ENCODE measurements around the gene STK31. TPM values are rescaled to one million over a fixed set of nuclear protein-coding genes. Genes with fewer than 3 reads are reported as not detected.
"Not testable (repeated sequence)": the region's sequence is repeated elsewhere in the genome, so short reads cannot be mapped to it uniquely, and the experiment has no call there.

STK31 gene
- 13.5 TPM for total RNA-seq

DNA sequence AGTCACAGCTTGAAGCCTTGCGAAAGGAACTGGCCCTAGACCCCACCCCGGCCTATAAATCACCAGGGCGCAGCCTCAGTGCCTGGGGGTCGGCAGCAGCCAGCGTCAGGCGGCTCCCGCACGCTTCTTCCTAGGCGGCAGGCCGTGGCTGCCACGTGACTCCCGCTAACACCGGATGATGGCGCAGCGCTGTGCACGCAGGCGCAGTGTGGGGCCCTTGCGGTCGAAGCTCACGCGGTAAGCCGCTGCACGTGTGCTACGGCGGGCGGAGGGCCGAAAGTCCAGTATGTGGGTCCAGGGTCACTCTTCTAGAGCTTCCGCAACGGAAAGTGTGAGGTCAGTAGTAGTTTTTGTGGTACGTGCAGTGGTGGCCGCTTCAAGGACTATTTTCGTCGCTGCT, at the start of gene STK31:
Gene STK31, plus strand, starts transcription at position 220 of the 400 bp plus-strand sequence. Its CDS starts 67 bp downstream, at position 287.
- DNase-seq (ENCODE audit: low spot score in 2 of 2) (no peak), FAIRE-seq (no peak)

- no peak for DNase-seq (ENCODE audit: low spot score in 2 of 2)
- FAIRE-seq: no peak
Measured at GRCh38 chr7:23661385-23661784, 48.6 kb upstream of the STK31 start.

- no peak for DNase-seq (ENCODE audit: low spot score in 2 of 2)
- no peak for FAIRE-seq
Measured at GRCh38 chr7:23662124-23662983, 47.7 kb upstream of the STK31 start.

DNA sequence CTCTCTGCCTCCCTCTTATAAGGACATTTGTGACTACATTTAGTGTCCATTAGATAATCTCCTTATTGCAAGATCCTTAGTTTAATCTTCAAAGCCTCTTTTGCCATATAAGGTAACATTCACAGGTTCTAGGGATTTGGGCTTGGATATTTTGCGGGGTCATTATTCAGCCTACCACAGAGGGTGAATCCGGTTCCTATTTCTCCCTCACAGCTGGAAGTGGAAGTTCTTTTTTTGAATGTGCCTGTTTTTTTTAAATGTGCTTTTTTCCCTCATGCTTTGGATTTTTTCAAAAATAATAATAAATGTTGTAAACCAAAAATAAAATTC, 47.1 kb upstream of the STK31 start:
- DNase-seq (ENCODE audit: low spot score in 2 of 2) (no peak), FAIRE-seq (no peak)

DNA sequence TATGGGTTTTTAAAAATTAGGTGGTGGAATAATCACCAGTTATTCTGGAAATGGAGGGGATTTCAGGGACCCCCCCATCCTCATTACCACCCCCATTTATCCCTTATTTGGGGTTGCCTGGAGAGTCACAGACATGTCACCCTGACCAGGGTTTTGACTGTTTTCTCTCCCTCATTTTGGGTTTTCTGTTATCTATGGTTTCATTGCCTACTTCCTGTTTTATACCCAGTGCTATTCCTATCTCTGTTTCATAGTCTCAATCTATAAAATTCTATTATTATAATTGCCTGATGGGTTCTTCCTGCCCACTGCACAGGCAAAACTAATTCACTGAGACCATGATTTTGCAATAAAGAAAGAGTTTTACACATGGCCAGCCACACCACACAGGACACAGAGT, 45.9 kb upstream of the STK31 start:
- no peak for FAIRE-seq

DNA sequence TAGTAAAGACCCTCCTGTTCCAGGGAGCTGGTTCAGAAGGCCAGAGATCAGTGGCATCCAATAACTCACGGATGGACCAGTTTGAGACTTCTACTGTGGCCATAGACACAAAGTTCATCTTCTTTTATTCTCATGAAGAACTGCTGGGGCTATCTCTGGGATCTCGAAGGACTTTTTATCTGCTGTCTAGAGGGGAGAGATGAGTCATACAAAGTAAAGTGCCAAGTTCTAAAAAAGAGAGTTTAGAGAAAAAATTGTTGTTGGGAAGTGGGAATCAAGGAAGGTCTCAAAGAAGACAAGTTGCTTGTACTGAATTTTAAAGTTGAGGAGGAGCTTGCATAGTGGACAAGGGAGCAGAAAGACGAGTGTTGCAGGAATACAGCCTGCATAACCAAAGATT, 38.0 kb upstream of the STK31 start:
- DNase-seq (ENCODE audit: low spot score in 2 of 2) (no peak), FAIRE-seq (no peak)

More for the DNA sequence above, 45.9 kb upstream of the STK31 start:
- no peak for DNase-seq (ENCODE audit: low spot score in 2 of 2)

DNA sequence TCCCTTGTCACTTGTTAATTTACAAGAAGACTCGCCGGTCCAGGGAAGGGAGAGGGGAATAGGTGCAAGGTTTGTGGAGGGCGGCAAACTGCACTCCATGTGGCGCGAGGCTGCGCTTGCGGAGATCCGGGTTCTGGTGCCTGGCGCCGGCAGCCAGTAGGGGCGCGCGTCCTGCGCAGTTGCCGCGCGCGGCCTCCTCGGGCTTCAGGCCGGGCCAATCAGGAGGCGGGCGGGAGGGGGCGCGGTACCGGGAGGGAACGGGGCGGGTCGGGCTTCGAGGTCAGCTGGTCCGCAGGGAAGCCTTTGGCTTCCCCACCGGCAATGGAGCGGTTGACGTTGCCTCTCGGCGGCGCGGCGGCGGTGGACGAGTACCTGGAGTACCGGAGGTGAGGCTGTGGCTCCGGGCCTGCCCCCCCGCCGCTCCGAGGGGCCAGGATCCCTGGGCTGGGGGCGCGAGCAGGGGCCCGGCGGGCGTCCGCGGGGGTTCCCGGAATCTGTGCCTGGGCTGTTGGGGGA, 30.1 kb upstream of the STK31 start, which contains the start of gene FAM221A:
Gene FAM221A, plus strand, starts transcription at position 302 of the 516 bp plus-strand sequence. Its CDS starts 20 bp downstream, at position 322.
- DNase-seq (ENCODE audit: low spot score in 2 of 2) (peak; percentile 82), FAIRE-seq (no peak)

DNA sequence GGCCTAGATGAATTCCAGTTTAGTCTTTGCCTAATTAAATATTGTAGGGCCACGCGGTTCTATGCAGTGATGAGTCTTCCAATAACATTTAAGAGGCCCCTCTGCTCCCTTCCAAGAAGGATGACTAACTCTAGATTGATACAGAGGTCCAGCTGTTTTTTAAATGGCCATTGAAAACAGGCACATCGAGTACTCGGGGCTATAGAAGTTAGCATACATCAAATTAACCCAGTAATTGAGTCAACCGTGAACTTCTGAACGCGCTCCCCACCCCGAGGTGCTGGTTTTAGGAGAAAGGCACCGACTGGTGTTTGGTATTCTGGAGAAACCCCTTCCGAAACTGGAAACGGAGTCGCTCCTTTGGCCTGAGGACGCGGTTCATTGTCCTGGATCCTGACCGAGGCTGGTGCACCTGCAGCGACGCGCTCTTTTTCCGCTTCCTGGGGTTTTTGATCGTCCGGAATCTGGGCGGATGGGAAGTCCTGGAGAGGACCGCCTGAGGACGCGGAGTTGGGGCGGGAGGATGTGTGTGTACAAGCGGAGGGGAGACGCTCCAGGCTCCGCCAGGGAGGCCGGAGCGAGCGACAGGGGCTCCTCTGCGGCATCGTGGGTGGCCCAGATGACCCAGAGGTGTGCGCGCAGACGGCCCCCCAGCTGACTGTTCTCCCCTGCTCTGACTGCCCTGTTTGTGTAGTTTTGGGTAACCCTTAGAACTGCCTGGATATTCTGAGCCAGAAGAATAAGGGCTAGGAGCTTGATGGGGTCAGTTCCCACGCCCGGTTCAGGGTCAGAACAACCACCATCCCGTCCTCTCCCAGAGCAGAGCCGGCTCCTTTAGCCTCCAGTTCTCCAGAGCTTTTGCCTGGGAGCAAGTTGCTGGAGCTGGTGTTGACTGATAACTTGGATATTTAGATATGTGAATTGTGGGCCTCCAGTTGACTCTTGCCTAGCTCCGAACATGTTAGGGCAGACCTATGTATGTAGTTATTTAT, 29.3 kb upstream of the STK31 start:
- FAIRE-seq (no peak), DNase-seq (ENCODE audit: low spot score in 2 of 2) (peak; percentile 31 to 46)

- DNase-seq (ENCODE audit: low spot score in 2 of 2); FAIRE-seq: not testable (repeated sequence)
Measured at GRCh38 chr7:23684041-23684440, 26.0 kb upstream of the STK31 start.

DNA sequence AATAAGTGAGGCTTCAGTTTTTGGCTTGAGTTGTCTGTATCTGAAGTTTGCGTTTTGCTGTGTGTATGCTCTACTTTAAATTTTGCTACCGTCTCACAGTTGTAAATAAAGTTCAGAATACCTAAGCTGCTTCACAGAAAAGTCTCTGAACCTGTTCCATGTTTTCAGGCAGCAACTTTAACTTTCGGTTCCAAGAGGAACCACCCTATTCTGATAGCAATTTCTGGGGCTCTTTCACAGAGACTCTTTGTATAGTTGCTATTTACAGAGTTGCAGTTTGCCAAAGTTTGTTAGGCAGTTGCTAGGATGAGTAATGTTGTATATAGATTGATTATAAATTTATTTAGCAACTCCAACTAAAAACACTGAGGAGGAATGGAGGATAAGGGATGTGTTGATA, 24.3 kb upstream of the STK31 start:
- FAIRE-seq: no peak
- DNase-seq (ENCODE audit: low spot score in 2 of 2): no peak

DNA sequence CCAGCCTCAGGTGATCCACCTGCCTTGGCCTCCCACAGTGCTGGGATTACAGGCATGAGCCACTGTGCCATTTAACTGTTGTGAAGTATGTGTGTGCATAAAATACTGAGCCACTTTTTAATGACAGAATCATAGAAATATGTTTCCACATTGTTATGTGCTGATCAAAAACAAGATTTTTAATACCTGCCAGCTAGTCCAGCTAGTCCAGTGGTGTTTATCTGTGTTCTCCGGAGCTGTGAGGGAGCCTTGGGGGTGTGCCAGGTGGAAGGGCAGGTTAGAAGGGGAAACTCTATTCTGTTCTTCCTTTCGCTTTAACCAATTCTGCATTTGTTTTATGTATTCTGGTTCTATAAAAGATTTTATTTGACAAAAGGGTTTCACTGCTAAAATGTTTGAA, 23.0 kb upstream of the STK31 start:
- no peak for DNase-seq (ENCODE audit: low spot score in 2 of 2)
- no peak for FAIRE-seq

- no peak for FAIRE-seq
- no peak for DNase-seq (ENCODE audit: low spot score in 2 of 2)
Measured at GRCh38 chr7:23689165-23689564, 20.9 kb upstream of the STK31 start.

GRCh38 chr7:23691320-23691719, 18.7 kb upstream of the STK31 start:
- no peak for FAIRE-seq
- DNase-seq (ENCODE audit: low spot score in 2 of 2): no peak

DNA sequence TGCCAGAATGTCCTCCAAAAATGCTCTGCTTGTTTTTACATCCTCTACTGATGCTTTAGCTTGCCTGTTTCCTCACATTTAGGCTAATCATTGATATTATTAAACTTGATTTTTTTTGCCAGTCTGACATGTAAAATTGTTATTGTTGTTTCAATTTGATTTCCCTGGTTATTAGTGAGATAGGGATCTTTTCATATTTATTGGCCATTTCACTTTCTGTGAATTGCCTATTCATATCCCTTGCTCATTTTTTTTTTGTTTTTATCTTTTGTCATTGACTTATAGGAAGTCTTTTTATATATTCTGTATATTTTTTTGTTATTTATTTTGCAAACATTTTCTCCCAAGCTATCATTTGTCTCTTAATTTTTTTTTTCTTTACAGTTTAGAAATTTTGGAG, 16.8 kb upstream of the STK31 start:
- DNase-seq (ENCODE audit: low spot score in 2 of 2) (no peak), FAIRE-seq (peak; percentile 80)

- FAIRE-seq: no peak
- no peak for DNase-seq (ENCODE audit: low spot score in 2 of 2)
Measured at GRCh38 chr7:23696916-23697441, 13.0 kb upstream of the STK31 start.

DNA sequence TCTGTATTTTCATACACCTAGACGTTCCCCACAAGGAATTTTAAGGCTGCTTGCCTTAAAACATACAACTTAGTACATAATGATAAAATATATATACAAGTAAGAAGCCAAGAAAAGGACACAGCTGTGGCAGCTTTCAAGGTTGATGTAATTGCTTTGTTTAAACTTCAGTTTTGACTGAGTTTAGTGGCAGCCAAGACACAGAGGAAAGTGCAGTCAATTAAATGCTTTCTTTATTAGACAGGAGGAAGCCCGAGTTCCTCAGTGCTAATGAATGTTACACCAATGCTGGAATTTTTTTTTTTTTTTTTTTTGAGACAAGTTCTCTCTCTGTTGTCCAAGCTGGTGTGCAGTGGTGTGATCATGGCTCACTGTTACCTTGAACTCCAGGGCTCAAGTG, 11.2 kb upstream of the STK31 start:
- DNase-seq (ENCODE audit: low spot score in 2 of 2): no peak
- no peak for FAIRE-seq

- DNase-seq (ENCODE audit: low spot score in 2 of 2) (no peak), FAIRE-seq (no peak)
Measured at GRCh38 chr7:23700046-23700445, 10.0 kb upstream of the STK31 start.

DNA sequence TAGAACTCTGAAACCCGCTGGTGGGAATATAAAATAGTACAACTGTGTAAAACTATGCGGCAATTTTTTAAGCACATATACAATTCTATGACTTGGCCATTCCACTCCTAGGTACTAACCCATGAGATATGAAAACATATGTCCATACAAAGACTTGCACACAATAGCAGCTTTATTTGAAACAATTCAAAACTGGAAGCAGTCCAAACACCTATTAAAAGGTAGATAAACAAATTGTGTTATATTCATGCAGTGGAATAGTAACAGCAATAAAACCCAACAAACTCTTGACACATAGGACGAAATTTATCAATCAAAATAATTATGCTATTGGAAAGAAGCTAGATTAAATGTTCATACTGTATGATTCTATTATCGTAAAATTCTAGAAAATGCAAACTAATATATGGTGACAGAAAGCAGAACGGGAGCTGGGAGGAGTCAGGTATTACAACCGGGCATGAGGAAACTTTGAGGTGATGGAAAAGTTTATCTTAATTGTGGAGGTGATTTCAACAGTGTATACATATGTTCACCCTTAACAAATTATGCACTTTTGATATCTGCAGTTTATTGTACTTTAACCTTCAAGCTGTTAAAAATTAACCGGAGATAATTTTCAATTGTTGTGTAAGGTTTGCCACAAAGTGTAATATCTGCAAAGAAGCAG, 803 bp upstream of the STK31 start:
- DNase-seq (ENCODE audit: low spot score in 2 of 2): no peak
- FAIRE-seq: no peak

- FAIRE-seq (peak; percentile 99), DNase-seq (ENCODE audit: low spot score in 2 of 2) (peak; percentile 70 to 75)
Measured at GRCh38 chr7:23712368-23713284, 2.6 kb downstream of the STK31 start.

Data from frontal cortex (tissue), 4 donors.